Neural cell (in vitro differentiated cells): ENCODE results near the gene ZNF593. TPM values are rescaled to one million over a fixed set of nuclear protein-coding genes. Genes with fewer than 3 reads are reported as not detected.

Experiments used
- H2AFZ ChIP-seq: fragments of 200-600, 300-800 bp; sonication (generic), shearing (Covaris generic); 2 replicates; pipeline ENCODE4 v1.6.0; 2014; ENCODE audit warnings: low read depth, mild to moderate bottlenecking, antibody characterized with exemption, low read length, moderate library complexity
- H3F3A ChIP-seq: fragments of 200-600 bp; shearing (Covaris generic); 2 replicates; pipeline ENCODE4 v1.6.1; 2016; ENCODE audit warnings: mild to moderate bottlenecking, moderate library complexity, mixed read lengths, antibody characterized with exemption, low read length; ENCODE audit not compliant: insufficient read depth, poor library complexity, severe bottlenecking
- H3K27ac ChIP-seq: fragments of 200-600, 300-800 bp; sonication (generic), shearing (Covaris generic); 2 replicates; pipeline ENCODE4 v1.5.1; 2014; ENCODE audit warnings: mild to moderate bottlenecking, low read length, moderate library complexity
- H3K27me3 ChIP-seq: fragments of 300-800, 200-600 bp; sonication (generic), shearing (Covaris generic); 2 replicates; pipeline ENCODE4 v1.6.0; 2014; ENCODE audit warnings: mild to moderate bottlenecking, low read depth, low read length, moderate library complexity; ENCODE audit not compliant: insufficient read depth
- H3K36me3 ChIP-seq: fragments of 300-800, 200-600 bp; sonication (generic), shearing (Covaris generic); 2 replicates; pipeline ENCODE4 v1.5.1; 2014; ENCODE audit warnings: mild to moderate bottlenecking, antibody characterized with exemption, low read length, moderate library complexity; ENCODE audit not compliant: insufficient read depth
- H3K4me2 ChIP-seq: fragments of 300-800, 200-600 bp; sonication (generic), shearing (Covaris generic); 2 replicates; pipeline ENCODE4 v1.6.0; 2014; ENCODE audit warnings: mild to moderate bottlenecking, low read length
- H3K4me3 ChIP-seq: fragments of 300-800, 200-600 bp; sonication (generic), shearing (Covaris generic); 2 replicates; pipeline ENCODE4 v1.5.1; 2014; ENCODE audit warnings: mild to moderate bottlenecking, low read length, moderate library complexity
- H3K79me2 ChIP-seq: fragments of 200-600 bp; shearing (Covaris generic); replicated peaks from 2 replicates; pipeline ENCODE4 v1.6.0; 2014; ENCODE audit warnings: mild to moderate bottlenecking, low read length, moderate library complexity; ENCODE audit not compliant: insufficient read depth
- H3K9ac ChIP-seq: fragments of 300-800, 200-600 bp; sonication (generic), shearing (Covaris generic); 2 replicates; pipeline ENCODE4 v1.6.1; 2016; ENCODE audit warnings: mild to moderate bottlenecking, low read length, mixed read lengths
- H3K9me2 ChIP-seq: fragments of 200-600 bp; shearing (Covaris generic); 2 replicates; pipeline ENCODE4 v1.6.1; 2016; ENCODE audit warnings: mild to moderate bottlenecking, low read length, mixed read lengths; ENCODE audit not compliant: insufficient read depth
- H3K9me3 ChIP-seq: fragments of 200-600, 300-800 bp; sonication (generic), shearing (Covaris generic); 2 replicates; pipeline ENCODE4 v1.6.1; 2016; ENCODE audit warnings: mild to moderate bottlenecking, mixed run types, low read length, moderate library complexity, mixed read lengths
- H4K20me1 ChIP-seq: fragments of 200-600 bp; shearing (Covaris generic); 2 replicates; pipeline ENCODE4 v1.6.1; 2016; ENCODE audit warnings: mild to moderate bottlenecking, mixed run types; ENCODE audit not compliant: insufficient read depth
- CTCF ChIP-seq: fragments of 450-650 bp; IDR thresholded peaks from 2 replicates; pipeline ENCODE4 v1.5.1; 2014; ENCODE audit warnings: antibody characterized with exemption, mild to moderate bottlenecking, moderate library complexity; ENCODE audit not compliant: poor library complexity, severe bottlenecking
- EP300 ChIP-seq: fragments of 450-650 bp; conservative IDR thresholded peaks from 2 replicates; pipeline ENCODE4 v1.6.1; 2014; ENCODE audit warnings: antibody characterized with exemption, mild to moderate bottlenecking, moderate library complexity; ENCODE audit not compliant: poor library complexity, severe bottlenecking
- EZH2 ChIP-seq: fragments of 200-600, 300-800 bp; shearing (Covaris generic), sonication (generic); IDR thresholded peaks from 2 replicates; pipeline ENCODE4 v1.6.1; 2014; ENCODE audit warnings: antibody characterized with exemption, low read length, borderline replicate concordance, mild to moderate bottlenecking; ENCODE audit not compliant: insufficient read depth, poor library complexity, severe bottlenecking
- MXI1 ChIP-seq: fragments of 450-650 bp; conservative IDR thresholded peaks from 2 replicates; pipeline ENCODE4 v1.6.1; 2014; ENCODE audit warnings: antibody characterized with exemption, mild to moderate bottlenecking; ENCODE audit not compliant: poor library complexity, severe bottlenecking
- POLR2AphosphoS5 ChIP-seq: IDR thresholded peaks from 2 replicates; pipeline ENCODE4 v1.6.1; 2012
- RAD21 ChIP-seq: fragments of 450-650 bp; conservative IDR thresholded peaks from 2 replicates; pipeline ENCODE4 v1.6.1; 2014; ENCODE audit warnings: antibody characterized with exemption, mild to moderate bottlenecking, moderate library complexity
- REST ChIP-seq: IDR thresholded peaks from 2 replicates; pipeline ENCODE4 v1.6.1; 2012; ENCODE audit warnings: borderline replicate concordance
- SMC3 ChIP-seq: fragments of 450-650 bp; conservative IDR thresholded peaks from 2 replicates; pipeline ENCODE4 v1.6.1; 2014; ENCODE audit warnings: antibody characterized with exemption, mild to moderate bottlenecking, moderate library complexity; ENCODE audit not compliant: poor library complexity
- TAF1 ChIP-seq: IDR thresholded peaks from 2 replicates; pipeline ENCODE4 v1.6.1; 2012; ENCODE audit warnings: low read depth
- polyA plus RNA-seq: library from polyadenylated mRNA; depleted of rRNA; stranded (reverse); fragments of >200 nt; gene quantifications from 2 replicates; pipeline ENCODE4 v1.2.3, GENCODE V29; 2014

The ZNF593 gene
- polyA plus RNA-seq, 1 donor from 2014 or later: 25.0 TPM

- H3K9ac ChIP-seq: no peak overlapping the region
- H3K9me3 ChIP-seq: no peaks in the 10 kb centered on the region
- H3K4me2 ChIP-seq: no peak overlapping the region
- H3K27ac ChIP-seq: no peak overlapping the region
- no peaks in the 10 kb centered on the region for H3K79me2 ChIP-seq
- no peaks in the 10 kb centered on the region for H4K20me1 ChIP-seq
- no peak overlapping the region for H2AFZ ChIP-seq
- H3K4me3 ChIP-seq: no peak overlapping the region
- H3K36me3 ChIP-seq: no peaks in the 10 kb centered on the region
- H3K27me3 ChIP-seq: no peaks in the 10 kb centered on the region
- no peaks in the 10 kb centered on the region for H3K9me2 ChIP-seq
- no peaks in the 10 kb centered on the region for H3F3A ChIP-seq
- TF ChIP-seq TAF1 (no peak), POLR2AphosphoS5 (no peak), RAD21 (no peak), REST (no peak), EZH2 (no peak), EP300 (no peak), CTCF (no peak), MXI1 (no peak), SMC3 (no peak)
These were observed 43.7 kb downstream of the ZNF593 start for GRCh38 chr1:26213335-26213905.

GRCh38 chr1:26215246-26215645 is 45.5 kb downstream of the ZNF593 start:
- Histone ChIP-seq H3K27ac (no peak overlapping the region), H3F3A (no peaks in the 10 kb centered on the region), H3K36me3 (no peaks in the 10 kb centered on the region), H3K4me3 (no peak overlapping the region), H3K9ac (no peak overlapping the region), H2AFZ (no peak overlapping the region), H3K27me3 (no peaks in the 10 kb centered on the region), H3K4me2 (no peak overlapping the region), H3K9me2 (no peaks in the 10 kb centered on the region), H3K9me3 (no peaks in the 10 kb centered on the region), H4K20me1 (no peaks in the 10 kb centered on the region), H3K79me2 (no peaks in the 10 kb centered on the region)
- TF ChIP-seq CTCF: no peak
- TF ChIP-seq REST: no peak
- no peak for TF ChIP-seq TAF1
- no peak for TF ChIP-seq MXI1
- TF ChIP-seq POLR2AphosphoS5: no peak
- TF ChIP-seq EP300: no peak
- TF ChIP-seq EZH2: no peak
- TF ChIP-seq SMC3: no peak
